SU-DHL-6 (cell line): ENCODE results near the gene KDM1B.

Experiments
- H2AFZ ChIP-seq: fragments of 200-600 bp; sonication (generic); 2 replicates; pipeline ENCODE4 v1.6.1; 2014; ENCODE audit warnings: low read depth, mild to moderate bottlenecking, moderate library complexity, mixed read lengths, antibody characterized with exemption, low read length; ENCODE audit not compliant: severe bottlenecking
- H3F3A ChIP-seq: fragments of 200-600 bp; shearing (Covaris generic); 2 replicates; pipeline ENCODE4 v1.6.0; 2016; ENCODE audit warnings: antibody characterized with exemption, mild to moderate bottlenecking; ENCODE audit not compliant: insufficient read depth
- H3K27ac ChIP-seq: fragments of 200-600 bp; sonication (generic); 2 replicates; pipeline ENCODE4 v1.5.1; 2016; ENCODE audit warnings: low read depth, mild to moderate bottlenecking, low read length, moderate library complexity, mixed read lengths
- H3K27me3 ChIP-seq: fragments of 200-600 bp; sonication (generic), shearing (Covaris generic); 2 replicates; pipeline ENCODE4 v1.6.0; 2014; ENCODE audit warnings: mild to moderate bottlenecking, low read length
- H3K36me3 ChIP-seq: fragments of 200-600 bp; sonication (generic); 2 replicates; pipeline ENCODE4 v1.6.1; 2014; ENCODE audit warnings: mild to moderate bottlenecking, low read length, mixed read lengths
- H3K4me2 ChIP-seq: fragments of 300-600, 200-600 bp; shearing (Covaris generic), sonication (generic); 2 replicates; pipeline ENCODE4 v1.6.0; 2014; ENCODE audit warnings: low read length, low read depth, mild to moderate bottlenecking; ENCODE audit not compliant: poor library complexity, severe bottlenecking
- H3K4me3 ChIP-seq: fragments of 200-600 bp; sonication (generic); 2 replicates; pipeline ENCODE4 v1.5.1; 2014; ENCODE audit warnings: antibody characterized with exemption, low read length, mild to moderate bottlenecking, mixed read lengths; ENCODE audit not compliant: insufficient read depth, poor library complexity, severe bottlenecking
- H3K79me2 ChIP-seq: fragments of 200-600 bp; sonication (generic); 2 replicates; pipeline ENCODE4 v1.6.1; 2014; ENCODE audit warnings: mild to moderate bottlenecking, low read length, moderate library complexity; ENCODE audit not compliant: insufficient read depth
- H3K9ac ChIP-seq: fragments of 200-600 bp; sonication (generic); 2 replicates; pipeline ENCODE4 v1.7.0; 2014; ENCODE audit warnings: mild to moderate bottlenecking, low read length
- H3K9me2 ChIP-seq: fragments of 200-600 bp; sonication (generic); replicated peaks from 2 replicates; pipeline ENCODE4 v1.6.1; 2014; ENCODE audit warnings: low read length; ENCODE audit not compliant: insufficient read depth
- H3K9me3 ChIP-seq: fragments of 200-600 bp; sonication (generic); 2 replicates; pipeline ENCODE4 v1.6.1; 2014; ENCODE audit warnings: low read length, mixed read lengths; ENCODE audit not compliant: insufficient read depth
- H4K20me1 ChIP-seq: fragments of 200-600 bp; sonication (generic); 2 replicates; pipeline ENCODE4 v1.6.1; 2014; ENCODE audit warnings: low read depth, mild to moderate bottlenecking, antibody characterized with exemption, low read length, moderate library complexity, mixed read lengths
- EZH2phosphoT487 ChIP-seq: fragments of 200-600 bp; sonication (generic), shearing (Covaris generic); conservative IDR thresholded peaks from 2 replicates; pipeline ENCODE4 v1.6.1; 2018; ENCODE audit warnings: mild to moderate bottlenecking, antibody characterized with exemption, low read length, moderate library complexity, mixed read lengths
- TF ChIP-seq, protein P1 (sequence below): fragments of 200-600 bp; sonication (generic); IDR thresholded peaks from one replicate; pipeline ENCODE4 v1.5.1; 2017; ENCODE audit warnings: antibody characterized with exemption, mild to moderate bottlenecking, low read length, moderate library complexity; ENCODE audit not compliant: insufficient read depth, poor library complexity, severe bottlenecking

Gene KDM1B

DNA sequence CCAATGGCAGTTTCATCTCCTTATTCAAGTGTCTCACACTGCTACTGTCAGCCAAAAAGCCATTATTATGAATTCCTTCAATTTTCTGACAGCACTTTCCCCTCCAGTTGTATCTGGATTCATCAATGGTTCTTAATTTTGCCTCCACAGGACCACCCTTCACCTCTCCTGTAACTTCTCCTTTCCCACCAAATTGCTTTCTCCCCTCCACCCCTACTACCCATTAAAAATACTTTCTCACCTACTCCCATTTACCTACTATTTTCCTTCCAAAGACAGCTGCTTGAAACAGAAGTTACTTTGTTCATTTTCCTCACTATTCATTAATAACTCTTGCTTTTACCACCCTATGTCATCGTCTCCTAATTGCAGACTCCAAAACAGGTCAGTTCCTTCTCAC, 79.3 kb downstream of the KDM1B start:
- Histone ChIP-seq H2AFZ (no peak overlapping the region), H3K4me2 (no peak overlapping the region), H3K4me3 (no peak overlapping the region), H3K36me3 (peaks cover 56% of the 10 kb centered on the region), H3K27me3 (no peaks in the 10 kb centered on the region), H4K20me1 (peaks cover 46% of the 10 kb centered on the region), H3F3A (peaks cover 38% of the 10 kb centered on the region), H3K9ac (no peak overlapping the region), H3K27ac (no peak overlapping the region), H3K9me2 (no peaks in the 10 kb centered on the region), H3K79me2 (peaks cover 81% of the 10 kb centered on the region), H3K9me3 (no peaks in the 10 kb centered on the region)
- no peak for TF ChIP-seq EZH2phosphoT487
- TF ChIP-seq, protein P1, sequence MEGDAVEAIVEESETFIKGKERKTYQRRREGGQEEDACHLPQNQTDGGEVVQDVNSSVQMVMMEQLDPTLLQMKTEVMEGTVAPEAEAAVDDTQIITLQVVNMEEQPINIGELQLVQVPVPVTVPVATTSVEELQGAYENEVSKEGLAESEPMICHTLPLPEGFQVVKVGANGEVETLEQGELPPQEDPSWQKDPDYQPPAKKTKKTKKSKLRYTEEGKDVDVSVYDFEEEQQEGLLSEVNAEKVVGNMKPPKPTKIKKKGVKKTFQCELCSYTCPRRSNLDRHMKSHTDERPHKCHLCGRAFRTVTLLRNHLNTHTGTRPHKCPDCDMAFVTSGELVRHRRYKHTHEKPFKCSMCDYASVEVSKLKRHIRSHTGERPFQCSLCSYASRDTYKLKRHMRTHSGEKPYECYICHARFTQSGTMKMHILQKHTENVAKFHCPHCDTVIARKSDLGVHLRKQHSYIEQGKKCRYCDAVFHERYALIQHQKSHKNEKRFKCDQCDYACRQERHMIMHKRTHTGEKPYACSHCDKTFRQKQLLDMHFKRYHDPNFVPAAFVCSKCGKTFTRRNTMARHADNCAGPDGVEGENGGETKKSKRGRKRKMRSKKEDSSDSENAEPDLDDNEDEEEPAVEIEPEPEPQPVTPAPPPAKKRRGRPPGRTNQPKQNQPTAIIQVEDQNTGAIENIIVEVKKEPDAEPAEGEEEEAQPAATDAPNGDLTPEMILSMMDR, result no peak

- peaks cover 56% of the 10 kb centered on the region for H4K20me1 ChIP-seq
- no peak overlapping the region for H3K27ac ChIP-seq
- H3K4me2 ChIP-seq, result no peak overlapping the region
- H3K4me3 ChIP-seq, result no peak overlapping the region
- no peak overlapping the region for H3K9ac ChIP-seq
- peaks cover 91% of the 10 kb centered on the region for H3K79me2 ChIP-seq
- TF ChIP-seq EZH2phosphoT487, result no peak
- TF ChIP-seq, protein P1, result no peak
- H3K27me3 ChIP-seq, result no peaks in the 10 kb centered on the region
- no peak overlapping the region for H2AFZ ChIP-seq
- H3K9me2 ChIP-seq, result no peaks in the 10 kb centered on the region
- H3K36me3 ChIP-seq, result peaks cover 66% of the 10 kb centered on the region
- H3K9me3 ChIP-seq, result no peaks in the 10 kb centered on the region
- H3F3A ChIP-seq, result peaks cover 43% of the 10 kb centered on the region
Observed at GRCh38 chr6:18235524-18235923, 80.3 kb downstream of the KDM1B start.

GRCh38 chr6:18237167-18237566, 81.9 kb downstream of the KDM1B start:
- peaks cover 65% of the 10 kb centered on the region for H4K20me1 ChIP-seq
- H3K9ac ChIP-seq, result no peak overlapping the region
- peaks cover 50% of the 10 kb centered on the region for H3F3A ChIP-seq
- no peaks in the 10 kb centered on the region for H3K27me3 ChIP-seq
- H3K27ac ChIP-seq, result no peak overlapping the region
- no peaks in the 10 kb centered on the region for H3K9me3 ChIP-seq
- H2AFZ ChIP-seq, result no peak overlapping the region
- TF ChIP-seq, protein P1, result no peak
- no peak for TF ChIP-seq EZH2phosphoT487
- no peak overlapping the region for H3K4me3 ChIP-seq
- H3K79me2 ChIP-seq, result peaks cover 93% of the 10 kb centered on the region
- H3K4me2 ChIP-seq, result no peak overlapping the region
- H3K9me2 ChIP-seq, result no peaks in the 10 kb centered on the region
- H3K36me3 ChIP-seq, result peaks cover 76% of the 10 kb centered on the region

- Histone ChIP-seq H3K79me2 (peaks cover 100% of the 10 kb centered on the region), H3K36me3 (peaks cover 92% of the 10 kb centered on the region), H3K9ac (no peak overlapping the region), H3K9me3 (no peaks in the 10 kb centered on the region), H2AFZ (no peak overlapping the region), H3K4me3 (no peak overlapping the region), H3F3A (peaks cover 65% of the 10 kb centered on the region), H4K20me1 (peaks cover 79% of the 10 kb centered on the region), H3K9me2 (no peaks in the 10 kb centered on the region), H3K4me2 (no peak overlapping the region), H3K27me3 (no peaks in the 10 kb centered on the region), H3K27ac (no peak overlapping the region)
- TF ChIP-seq, protein P1, result no peak
- no peak for TF ChIP-seq EZH2phosphoT487
Observed at GRCh38 chr6:18240230-18240629, 85.0 kb downstream of the KDM1B start.
